Activated CD4-positive, CD25-positive, alpha-beta regulatory T cell treated with anti-CD3 and anti-CD28 coated beads, Interleukin-2, amount 50 U/mL, for 16 hours (primary cell): Measurements from ENCODE around the gene TAS1R3.
A peak's percentile ranks its signal among the peaks of the same experiment; 100 is the strongest.

ENCODE experiments used
- DNase-seq: peaks from one replicate; pipeline ENCODE4 v3.0.0-alpha.2; 2020; ENCODE audit warnings: low read depth, low spot score

Gene TAS1R3

GRCh38 chr1:1371746-1372711 is 40.9 kb downstream of the TAS1R3 start:
- DNase-seq, result peak; percentile 58

GRCh38 chr1:1373051-1373814 is 42.2 kb downstream of the TAS1R3 start:
- DNase-seq, result no peak

GRCh38 chr1:1373815-1374588 is 42.9 kb downstream of the TAS1R3 start:
- no peak for DNase-seq

- DNase-seq, result no peak
These were observed 43.5 kb downstream of the TAS1R3 start for GRCh38 chr1:1374589-1374928.

GRCh38 chr1:1374929-1375662 is 44.0 kb downstream of the TAS1R3 start, which contains the start of gene AURKAIP1:
Gene AURKAIP1, minus strand, starts transcription at chr1:1375207. Its CDS starts 451 bp downstream, at chr1:1374756.
- DNase-seq, result peak; percentile 91

- no peak for DNase-seq
These were observed 45.6 kb downstream of the TAS1R3 start for GRCh38 chr1:1376551-1377226.

- DNase-seq, result no peak
These were observed 46.6 kb downstream of the TAS1R3 start for GRCh38 chr1:1377540-1378205.

- DNase-seq, result no peak
These were observed 49.8 kb downstream of the TAS1R3 start for GRCh38 chr1:1380860-1381259.

GRCh38 chr1:1381294-1381693 is 50.2 kb downstream of the TAS1R3 start:
- DNase-seq, result no peak
